HepG2 (cell line): ENCODE results near the gene RASL10A. TPM values are rescaled to one million over a fixed set of nuclear protein-coding genes. Genes with fewer than 3 reads are reported as not detected.

Source experiments
- ARNTL ChIP-seq: sonication (generic); formaldehyde crosslinking; IDR thresholded peaks from 2 replicates; pipeline ENCODE4 v1.4.0; 2020; ENCODE audit warnings: mild to moderate bottlenecking, missing genetic modification reagents
- CBX5 ChIP-seq: sonication (generic); formaldehyde crosslinking; IDR thresholded peaks from 2 replicates; pipeline ENCODE4 v1.4.0; 2020; ENCODE audit warnings: missing genetic modification reagents, borderline replicate concordance
- ERF ChIP-seq: IDR thresholded peaks from 2 replicates; pipeline ENCODE4 v1.6.1; 2018; ENCODE audit warnings: missing biosample characterization, missing genetic modification reagents
- HNRNPK ChIP-seq: fragments of 200-400 bp; formaldehyde crosslinking; IDR thresholded peaks from 2 replicates; pipeline ENCODE4 v1.6.1; 2018; ENCODE audit warnings: low read length, low read depth, moderate library complexity, mild to moderate bottlenecking; ENCODE audit not compliant: poor library complexity, severe bottlenecking
- JUND ChIP-seq: sonication (generic); formaldehyde crosslinking; IDR thresholded peaks from 2 replicates; pipeline ENCODE4 v1.8.0; 2022; ENCODE audit warnings: mild to moderate bottlenecking, missing genetic modification reagents
- KMT2B ChIP-seq: IDR thresholded peaks from 2 replicates; pipeline ENCODE4 v1.6.1; 2016; ENCODE audit warnings: missing genetic modification reagents, missing compliant biosample characterization
- MED13 ChIP-seq: sonication (generic); formaldehyde crosslinking; IDR thresholded peaks from 2 replicates; pipeline ENCODE4 v1.5.0; 2020; ENCODE audit warnings: missing genetic modification reagents
- PHF5A ChIP-seq: IDR thresholded peaks from one replicate; pipeline ENCODE4 v1.6.1; 2018; ENCODE audit warnings: low read depth, missing genetic modification reagents; ENCODE audit not compliant: unreplicated experiment
- ZFP37 ChIP-seq: sonication (generic); formaldehyde crosslinking; IDR thresholded peaks from 2 replicates; pipeline ENCODE4 v1.4.0; 2020; ENCODE audit warnings: missing genetic modification reagents, borderline replicate concordance
- ZMYM2 ChIP-seq: sonication (generic); formaldehyde crosslinking; IDR thresholded peaks from 2 replicates; pipeline ENCODE4 v1.8.0; 2022; ENCODE audit warnings: mild to moderate bottlenecking, missing genetic modification reagents
- ZNF292 ChIP-seq: sonication (generic); formaldehyde crosslinking; IDR thresholded peaks from 2 replicates; pipeline ENCODE4 v1.8.1; 2022; ENCODE audit warnings: mild to moderate bottlenecking, low read depth, missing genetic modification reagents, borderline replicate concordance
- ZNF558 ChIP-seq: sonication (generic); formaldehyde crosslinking; IDR thresholded peaks from 2 replicates; pipeline ENCODE4 v1.9.0; 2022; ENCODE audit warnings: mild to moderate bottlenecking, missing genetic modification reagents, borderline replicate concordance
- polyA plus RNA-seq, 8 experiments: library from polyadenylated mRNA; depleted of rRNA in 3 of 8; stranded (reverse) in 7 of 8; unstranded in 1 of 8; fragments of >200 nt; fragmentation: Illumina TruSeq in 4 of 8; extraction: Trizol in 4 of 8; gene quantifications; 2 replicates each; pipeline versions ENCODE4 v1.2.1 to v1.2.3, GENCODE V29; 2011 to 2016; ENCODE audit warnings: low read depth in 4 of 8, missing spikeins in 1 of 8, mixed read lengths in 1 of 8; ENCODE audit not compliant: insufficient read depth in 1 of 8
- total RNA-seq, 5 experiments: library from RNA; depleted of rRNA; stranded (reverse); fragments of >200 nt; fragmentation: Illumina TruSeq; extraction: Trizol; gene quantifications; 2 replicates each; pipeline ENCODE4 v1.2.3, GENCODE V29; 2016; ENCODE audit warnings: low read depth in 1 of 5
- TF ChIP-seq, protein P1 (sequence below): sonication (generic); formaldehyde crosslinking; IDR thresholded peaks from 2 replicates; pipeline ENCODE4 v1.5.1; 2020; ENCODE audit warnings: missing genetic modification reagents, mild to moderate bottlenecking, borderline replicate concordance
- TF ChIP-seq, protein P2 (sequence below): sonication (generic); formaldehyde crosslinking; IDR thresholded peaks from 2 replicates; pipeline ENCODE4 v1.9.0; 2021; ENCODE audit warnings: missing genetic modification reagents, borderline replicate concordance
- TF ChIP-seq, protein P3 (sequence below): sonication (generic); formaldehyde crosslinking; IDR thresholded peaks from 2 replicates; pipeline ENCODE4 v1.4.0; 2020; ENCODE audit warnings: missing genetic modification reagents
- TF ChIP-seq, protein P4 (sequence below): sonication (generic); formaldehyde crosslinking; IDR thresholded peaks from 2 replicates; pipeline ENCODE4 v1.8.1; 2023; ENCODE audit warnings: mild to moderate bottlenecking, inconsistent platforms, moderate library complexity, missing genetic modification reagents, borderline replicate concordance
- TF ChIP-seq, protein P5 (sequence below): sonication (generic); formaldehyde crosslinking; IDR thresholded peaks from 2 replicates; pipeline ENCODE4 v1.5.0; 2020; ENCODE audit warnings: missing genetic modification reagents
- TF ChIP-seq, protein P6 (sequence below): sonication (generic); formaldehyde crosslinking; conservative IDR thresholded peaks from 2 replicates; pipeline ENCODE4 v1.8.0; 2022; ENCODE audit warnings: low read depth, missing genetic modification reagents

RASL10A gene
- total and polyA plus RNA-seq, 2 of the 13 experiments (the other 11 are each of a cell fraction or from before 2014, with no cell fraction given), result 0.05 to 0.22 TPM

DNA sequence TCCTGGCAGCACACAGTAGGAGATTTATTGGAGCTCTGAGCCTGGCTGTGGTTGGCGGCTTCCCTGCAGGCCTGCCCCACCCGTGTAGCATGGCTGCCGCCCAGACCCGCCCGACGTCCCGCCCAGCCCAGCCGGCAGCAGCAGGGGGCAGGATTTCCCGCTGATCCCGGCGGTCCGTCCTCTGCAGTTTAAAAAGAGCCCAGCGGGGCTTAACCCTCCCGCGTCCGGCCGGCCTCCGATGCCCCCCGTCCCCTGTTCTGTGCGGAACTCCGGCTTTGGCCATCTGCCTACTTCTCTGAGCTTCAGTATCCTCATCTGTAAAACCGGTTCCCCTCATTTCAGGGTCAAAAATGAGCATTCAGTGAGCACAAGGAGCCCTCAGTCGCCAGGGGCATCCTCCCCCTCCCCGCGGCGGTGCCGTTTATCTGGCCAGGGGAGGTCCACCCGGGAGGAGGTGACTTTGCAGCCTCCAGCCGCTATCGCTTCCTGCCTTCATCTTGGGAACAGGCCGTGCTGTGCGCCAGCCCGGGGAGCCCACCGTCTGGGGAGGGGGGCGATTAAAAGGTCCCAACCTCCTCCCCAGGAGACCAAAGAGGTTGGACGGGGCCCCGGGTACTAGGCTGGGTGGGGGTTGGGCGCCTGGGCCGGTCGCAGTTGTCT is 9.2 kb downstream of the RASL10A start, which contains the start of gene GAS2L1 (continued):
- TF ChIP-seq HNRNPK (no peak), ARNTL (CRISPR knock-in tag) (no peak), ZMYM2 (CRISPR knock-in tag) (peak; percentile 78; the same call in 1 of the 2 replicates), KMT2B (CRISPR knock-in tag) (no peak), JUND (CRISPR knock-in tag) (no peak), PHF5A (CRISPR knock-in tag) (no peak), MED13 (CRISPR knock-in tag) (no peak; the same call in 1 of the 2 replicates), CBX5 (CRISPR knock-in tag) (0 out of 2 replicates have a peak, but pooled peaks have one; percentile 14), ZFP37 (0 out of 2 replicates have a peak, but pooled peaks have one; percentile 14), ZNF558 (CRISPR knock-in tag) (no peak), ZNF292 (no peak), ERF (CRISPR knock-in tag) (peak; percentile 56; the same call in 1 of the 2 replicates)
- TF ChIP-seq, protein P1, sequence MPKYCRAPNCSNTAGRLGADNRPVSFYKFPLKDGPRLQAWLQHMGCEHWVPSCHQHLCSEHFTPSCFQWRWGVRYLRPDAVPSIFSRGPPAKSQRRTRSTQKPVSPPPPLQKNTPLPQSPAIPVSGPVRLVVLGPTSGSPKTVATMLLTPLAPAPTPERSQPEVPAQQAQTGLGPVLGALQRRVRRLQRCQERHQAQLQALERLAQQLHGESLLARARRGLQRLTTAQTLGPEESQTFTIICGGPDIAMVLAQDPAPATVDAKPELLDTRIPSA, result no peak
- TF ChIP-seq, protein P2, sequence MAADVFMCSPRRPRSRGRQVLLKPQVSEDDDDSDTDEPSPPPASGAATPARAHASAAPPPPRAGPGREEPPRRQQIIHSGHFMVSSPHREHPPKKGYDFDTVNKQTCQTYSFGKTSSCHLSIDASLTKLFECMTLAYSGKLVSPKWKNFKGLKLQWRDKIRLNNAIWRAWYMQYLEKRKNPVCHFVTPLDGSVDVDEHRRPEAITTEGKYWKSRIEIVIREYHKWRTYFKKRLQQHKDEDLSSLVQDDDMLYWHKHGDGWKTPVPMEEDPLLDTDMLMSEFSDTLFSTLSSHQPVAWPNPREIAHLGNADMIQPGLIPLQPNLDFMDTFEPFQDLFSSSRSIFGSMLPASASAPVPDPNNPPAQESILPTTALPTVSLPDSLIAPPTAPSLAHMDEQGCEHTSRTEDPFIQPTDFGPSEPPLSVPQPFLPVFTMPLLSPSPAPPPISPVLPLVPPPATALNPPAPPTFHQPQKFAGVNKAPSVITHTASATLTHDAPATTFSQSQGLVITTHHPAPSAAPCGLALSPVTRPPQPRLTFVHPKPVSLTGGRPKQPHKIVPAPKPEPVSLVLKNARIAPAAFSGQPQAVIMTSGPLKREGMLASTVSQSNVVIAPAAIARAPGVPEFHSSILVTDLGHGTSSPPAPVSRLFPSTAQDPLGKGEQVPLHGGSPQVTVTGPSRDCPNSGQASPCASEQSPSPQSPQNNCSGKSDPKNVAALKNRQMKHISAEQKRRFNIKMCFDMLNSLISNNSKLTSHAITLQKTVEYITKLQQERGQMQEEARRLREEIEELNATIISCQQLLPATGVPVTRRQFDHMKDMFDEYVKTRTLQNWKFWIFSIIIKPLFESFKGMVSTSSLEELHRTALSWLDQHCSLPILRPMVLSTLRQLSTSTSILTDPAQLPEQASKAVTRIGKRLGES, result no peak
- TF ChIP-seq, protein P3, sequence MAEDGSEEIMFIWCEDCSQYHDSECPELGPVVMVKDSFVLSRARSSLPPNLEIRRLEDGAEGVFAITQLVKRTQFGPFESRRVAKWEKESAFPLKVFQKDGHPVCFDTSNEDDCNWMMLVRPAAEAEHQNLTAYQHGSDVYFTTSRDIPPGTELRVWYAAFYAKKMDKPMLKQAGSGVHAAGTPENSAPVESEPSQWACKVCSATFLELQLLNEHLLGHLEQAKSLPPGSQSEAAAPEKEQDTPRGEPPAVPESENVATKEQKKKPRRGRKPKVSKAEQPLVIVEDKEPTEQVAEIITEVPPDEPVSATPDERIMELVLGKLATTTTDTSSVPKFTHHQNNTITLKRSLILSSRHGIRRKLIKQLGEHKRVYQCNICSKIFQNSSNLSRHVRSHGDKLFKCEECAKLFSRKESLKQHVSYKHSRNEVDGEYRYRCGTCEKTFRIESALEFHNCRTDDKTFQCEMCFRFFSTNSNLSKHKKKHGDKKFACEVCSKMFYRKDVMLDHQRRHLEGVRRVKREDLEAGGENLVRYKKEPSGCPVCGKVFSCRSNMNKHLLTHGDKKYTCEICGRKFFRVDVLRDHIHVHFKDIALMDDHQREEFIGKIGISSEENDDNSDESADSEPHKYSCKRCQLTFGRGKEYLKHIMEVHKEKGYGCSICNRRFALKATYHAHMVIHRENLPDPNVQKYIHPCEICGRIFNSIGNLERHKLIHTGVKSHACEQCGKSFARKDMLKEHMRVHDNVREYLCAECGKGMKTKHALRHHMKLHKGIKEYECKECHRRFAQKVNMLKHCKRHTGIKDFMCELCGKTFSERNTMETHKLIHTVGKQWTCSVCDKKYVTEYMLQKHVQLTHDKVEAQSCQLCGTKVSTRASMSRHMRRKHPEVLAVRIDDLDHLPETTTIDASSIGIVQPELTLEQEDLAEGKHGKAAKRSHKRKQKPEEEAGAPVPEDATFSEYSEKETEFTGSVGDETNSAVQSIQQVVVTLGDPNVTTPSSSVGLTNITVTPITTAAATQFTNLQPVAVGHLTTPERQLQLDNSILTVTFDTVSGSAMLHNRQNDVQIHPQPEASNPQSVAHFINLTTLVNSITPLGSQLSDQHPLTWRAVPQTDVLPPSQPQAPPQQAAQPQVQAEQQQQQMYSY (CRISPR knock-in tag), result no peak
- TF ChIP-seq, protein P4, sequence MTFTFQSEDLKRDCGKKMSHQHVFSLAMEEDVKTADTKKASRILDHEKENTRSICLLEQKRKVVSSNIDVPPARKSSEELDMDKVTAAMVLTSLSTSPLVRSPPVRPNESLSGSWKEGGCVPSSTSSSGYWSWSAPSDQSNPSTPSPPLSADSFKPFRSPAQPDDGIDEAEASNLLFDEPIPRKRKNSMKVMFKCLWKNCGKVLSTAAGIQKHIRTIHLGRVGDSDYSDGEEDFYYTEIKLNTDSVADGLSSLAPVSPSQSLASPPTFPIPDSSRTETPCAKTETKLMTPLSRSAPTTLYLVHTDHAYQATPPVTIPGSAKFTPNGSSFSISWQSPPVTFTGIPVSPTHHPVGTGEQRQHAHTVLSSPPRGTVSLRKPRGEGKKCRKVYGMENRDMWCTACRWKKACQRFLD (CRISPR knock-in tag), result no peak
- TF ChIP-seq, protein P5, sequence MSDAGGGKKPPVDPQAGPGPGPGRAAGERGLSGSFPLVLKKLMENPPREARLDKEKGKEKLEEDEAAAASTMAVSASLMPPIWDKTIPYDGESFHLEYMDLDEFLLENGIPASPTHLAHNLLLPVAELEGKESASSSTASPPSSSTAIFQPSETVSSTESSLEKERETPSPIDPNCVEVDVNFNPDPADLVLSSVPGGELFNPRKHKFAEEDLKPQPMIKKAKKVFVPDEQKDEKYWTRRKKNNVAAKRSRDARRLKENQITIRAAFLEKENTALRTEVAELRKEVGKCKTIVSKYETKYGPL, result no peak
- TF ChIP-seq, protein P6, sequence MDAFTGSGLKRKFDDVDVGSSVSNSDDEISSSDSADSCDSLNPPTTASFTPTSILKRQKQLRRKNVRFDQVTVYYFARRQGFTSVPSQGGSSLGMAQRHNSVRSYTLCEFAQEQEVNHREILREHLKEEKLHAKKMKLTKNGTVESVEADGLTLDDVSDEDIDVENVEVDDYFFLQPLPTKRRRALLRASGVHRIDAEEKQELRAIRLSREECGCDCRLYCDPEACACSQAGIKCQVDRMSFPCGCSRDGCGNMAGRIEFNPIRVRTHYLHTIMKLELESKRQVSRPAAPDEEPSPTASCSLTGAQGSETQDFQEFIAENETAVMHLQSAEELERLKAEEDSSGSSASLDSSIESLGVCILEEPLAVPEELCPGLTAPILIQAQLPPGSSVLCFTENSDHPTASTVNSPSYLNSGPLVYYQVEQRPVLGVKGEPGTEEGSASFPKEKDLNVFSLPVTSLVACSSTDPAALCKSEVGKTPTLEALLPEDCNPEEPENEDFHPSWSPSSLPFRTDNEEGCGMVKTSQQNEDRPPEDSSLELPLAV (CRISPR knock-in tag), result no peak
